Neural progenitor cell (in vitro differentiated cells): ENCODE results near the gene RGS8. TPM values are rescaled to one million over a fixed set of nuclear protein-coding genes. Genes with fewer than 3 reads are reported as not detected.

ENCODE experiments used
- DNase-seq: peaks from one replicate; pipeline ENCODE4 v3.0.0-alpha.2; 2016; ENCODE audit warnings: low spot score
- H2AFZ ChIP-seq: fragments of 200-600 bp; sonication (generic); replicated peaks from 2 replicates; pipeline ENCODE4 v1.6.1; 2016; ENCODE audit warnings: antibody characterized with exemption
- H3F3A ChIP-seq: fragments of 200-600 bp; sonication (generic); 2 replicates; pipeline ENCODE4 v1.6.1; 2016; ENCODE audit warnings: antibody characterized with exemption, low read depth
- H3K27ac ChIP-seq: fragments of 200-600 bp; sonication (generic); 2 replicates; pipeline ENCODE4 v1.5.1; 2016; ENCODE audit warnings: mild to moderate bottlenecking
- H3K27me3 ChIP-seq: fragments of 200-600 bp; sonication (generic); 2 replicates; pipeline ENCODE4 v1.6.1; 2016; ENCODE audit warnings: mild to moderate bottlenecking, moderate library complexity
- H3K36me3 ChIP-seq: fragments of 200-600 bp; sonication (generic); 2 replicates; pipeline ENCODE4 v1.5.1; 2016
- H3K4me1 ChIP-seq: fragments of 200-600 bp; sonication (generic); 2 replicates; pipeline ENCODE4 v1.6.1; 2016; ENCODE audit warnings: mixed run types
- H3K4me2 ChIP-seq: fragments of 200-600 bp; sonication (generic); 2 replicates; pipeline ENCODE4 v1.6.1; 2016
- H3K4me3 ChIP-seq: fragments of 200-600 bp; sonication (generic); 2 replicates; pipeline ENCODE4 v1.5.1; 2016
- H3K79me2 ChIP-seq: fragments of 200-600 bp; sonication (generic); 2 replicates; pipeline ENCODE4 v1.6.1; 2016; ENCODE audit warnings: low read depth
- H3K9ac ChIP-seq: fragments of 200-600 bp; sonication (generic); 2 replicates; pipeline ENCODE4 v1.6.1; 2016
- H3K9me3 ChIP-seq: fragments of 200-600 bp; sonication (generic); 2 replicates; pipeline ENCODE4 v1.5.1; 2016; ENCODE audit warnings: low read depth
- H4K20me1 ChIP-seq: fragments of 200-600 bp; sonication (generic); 2 replicates; pipeline ENCODE4 v1.6.1; 2016; ENCODE audit warnings: low read depth
- H3K27ac Mint-ChIP-seq: 3 replicates; pipeline ENCODE4 v1.8.0; 2021; ENCODE audit warnings: mixed read lengths
- H3K27me3 Mint-ChIP-seq: 2 replicates; pipeline ENCODE4 v1.8.0; 2022; ENCODE audit warnings: low read depth, mild to moderate bottlenecking, inconsistent platforms, moderate library complexity, mixed read lengths; ENCODE audit not compliant: insufficient read depth
- H3K36me3 Mint-ChIP-seq: 3 replicates; pipeline ENCODE4 v1.8.0; 2021; ENCODE audit warnings: mixed read lengths
- H3K4me1 Mint-ChIP-seq: 3 replicates; pipeline ENCODE4 v1.8.0; 2021; ENCODE audit warnings: mixed read lengths
- H3K4me3 Mint-ChIP-seq: 3 replicates; pipeline ENCODE4 v1.8.0; 2021; ENCODE audit warnings: mild to moderate bottlenecking, moderate library complexity, mixed read lengths
- H3K9me3 Mint-ChIP-seq: 3 replicates; pipeline ENCODE4 v1.8.0; 2020; ENCODE audit warnings: mixed read lengths
- CTCF ChIP-seq: fragments of 200-600 bp; sonication (generic); IDR thresholded peaks from 2 replicates; pipeline ENCODE4 v1.5.1; 2017; ENCODE audit warnings: antibody characterized with exemption, mild to moderate bottlenecking
- EZH2 ChIP-seq: fragments of 200-600 bp; sonication (generic); IDR thresholded peaks from 2 replicates; pipeline ENCODE4 v1.6.1; 2017; ENCODE audit warnings: antibody characterized with exemption, mild to moderate bottlenecking, moderate library complexity
- EZH2phosphoT487 ChIP-seq: fragments of 200-600 bp; sonication (generic); IDR thresholded peaks from 2 replicates; pipeline ENCODE4 v1.6.1; 2017; ENCODE audit warnings: antibody characterized with exemption
- total RNA-seq: library from RNA; depleted of rRNA; stranded (reverse); fragments of >200 nt; gene quantifications from 2 replicates; pipeline ENCODE4 v1.2.3, GENCODE V29; 2015; ENCODE audit warnings: low replicate concordance

The RGS8 gene
- total RNA-seq, 1 donor from 2014 or later = 0.99 TPM

DNA sequence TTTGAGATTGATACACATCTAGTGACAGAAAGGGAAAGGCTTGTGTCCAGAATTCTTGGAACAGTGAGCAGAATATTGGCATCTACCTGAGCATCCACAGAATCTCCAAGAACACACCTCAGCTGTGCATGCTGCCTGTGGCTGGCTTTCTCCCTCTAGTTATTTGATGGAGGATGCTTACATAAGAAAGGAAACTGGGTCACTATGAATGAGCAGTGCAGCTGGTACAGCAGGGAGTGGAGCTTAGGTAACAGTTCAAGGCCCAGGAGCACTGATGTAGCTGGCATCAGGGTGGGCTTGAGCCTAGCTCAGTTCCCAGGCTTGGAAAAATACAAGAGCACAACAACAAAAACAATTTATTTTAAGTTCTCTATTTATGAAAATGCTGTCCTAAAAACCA is 26.3 kb downstream of the RGS8 start:
- no peak for TF ChIP-seq EZH2
- TF ChIP-seq CTCF = no peak
- TF ChIP-seq EZH2phosphoT487 = no peak
- H3K27ac ChIP-seq = no peak overlapping the region
- H3F3A ChIP-seq = peaks cover 9% of the 10 kb centered on the region
- Mint-ChIP-seq H3K27me3 (no peaks in the 10 kb centered on the region), H3K9me3 (no peaks in the 10 kb centered on the region), H3K27ac (no peak overlapping the region), H3K36me3 (no peaks in the 10 kb centered on the region), H3K4me1 (peaks cover 26% of the 10 kb centered on the region), H3K4me3 (no peak overlapping the region)
- no peaks in the 10 kb centered on the region for H3K27me3 ChIP-seq
- no peak overlapping the region for H2AFZ ChIP-seq
- peaks cover 23% of the 10 kb centered on the region for H3K4me1 ChIP-seq
- H3K9ac ChIP-seq = no peak overlapping the region
- no peak overlapping the region for H3K4me2 ChIP-seq
- no peak overlapping the region for H3K4me3 ChIP-seq
- H4K20me1 ChIP-seq = no peaks in the 10 kb centered on the region
- no peaks in the 10 kb centered on the region for H3K36me3 ChIP-seq
- no peaks in the 10 kb centered on the region for H3K9me3 ChIP-seq
- no peaks in the 10 kb centered on the region for H3K79me2 ChIP-seq
- no peak for DNase-seq

DNA sequence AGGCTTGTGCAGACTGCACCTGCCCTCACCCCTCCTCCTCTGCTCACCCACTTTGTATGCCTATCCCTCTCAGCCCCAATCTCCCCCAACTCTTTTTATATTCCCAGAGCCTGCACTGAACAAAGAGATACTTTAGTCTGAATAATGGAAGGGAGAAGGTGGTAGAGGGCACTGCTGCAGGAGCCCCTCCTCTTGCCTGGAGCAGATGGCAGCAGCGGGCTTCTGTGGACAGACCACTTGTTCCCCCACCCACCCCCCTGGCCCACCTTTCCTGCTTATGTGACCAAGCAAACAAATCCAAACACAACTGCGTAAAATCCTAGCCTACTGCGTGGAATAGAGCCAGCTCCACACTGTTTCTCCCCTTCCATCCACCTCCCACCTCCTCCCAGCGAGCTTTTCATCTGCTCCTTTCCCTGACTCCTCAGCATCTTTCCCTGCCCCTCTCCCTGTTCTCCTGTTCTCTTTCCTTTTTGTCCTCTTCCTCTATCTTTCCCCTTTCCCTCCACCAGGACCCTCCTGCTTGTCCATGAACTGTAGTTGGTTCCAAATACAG is 27.5 kb downstream of the RGS8 start:
- no peaks in the 10 kb centered on the region for H3K9me3 Mint-ChIP-seq
- H3K4me3 Mint-ChIP-seq = no peak overlapping the region
- Histone ChIP-seq H4K20me1 (no peaks in the 10 kb centered on the region), H3K27me3 (no peaks in the 10 kb centered on the region), H3F3A (no peaks in the 10 kb centered on the region), H3K9me3 (no peaks in the 10 kb centered on the region), H3K4me3 (no peak overlapping the region), H3K4me1 (peaks cover 11% of the 10 kb centered on the region), H3K79me2 (no peaks in the 10 kb centered on the region), H3K27ac (no peak overlapping the region), H3K36me3 (no peaks in the 10 kb centered on the region), H3K4me2 (no peak overlapping the region), H3K9ac (no peak overlapping the region), H2AFZ (peak overlapping the region; percentile 79)
- DNase-seq = no peak
- H3K27ac Mint-ChIP-seq = no peak overlapping the region
- H3K27me3 Mint-ChIP-seq = no peaks in the 10 kb centered on the region
- H3K36me3 Mint-ChIP-seq = no peaks in the 10 kb centered on the region
- peaks cover 15% of the 10 kb centered on the region for H3K4me1 Mint-ChIP-seq
- TF ChIP-seq EZH2phosphoT487 (no peak), EZH2 (no peak), CTCF (no peak)

GRCh38 chr1:182653986-182654385 is 30.4 kb downstream of the RGS8 start:
- Histone ChIP-seq H3K9ac (no peak overlapping the region), H3K4me1 (peaks cover 9% of the 10 kb centered on the region), H3K4me2 (no peak overlapping the region), H4K20me1 (no peaks in the 10 kb centered on the region), H3K9me3 (no peaks in the 10 kb centered on the region), H3K79me2 (no peaks in the 10 kb centered on the region), H3F3A (no peaks in the 10 kb centered on the region), H3K4me3 (no peak overlapping the region), H3K36me3 (no peaks in the 10 kb centered on the region), H3K27me3 (no peaks in the 10 kb centered on the region), H3K27ac (no peak overlapping the region), H2AFZ (no peak overlapping the region)
- H3K27me3 Mint-ChIP-seq = no peaks in the 10 kb centered on the region
- H3K9me3 Mint-ChIP-seq = no peaks in the 10 kb centered on the region
- DNase-seq = no peak
- H3K4me1 Mint-ChIP-seq = peaks cover 4% of the 10 kb centered on the region
- no peak overlapping the region for H3K27ac Mint-ChIP-seq
- H3K36me3 Mint-ChIP-seq = no peaks in the 10 kb centered on the region
- H3K4me3 Mint-ChIP-seq = no peak overlapping the region
- TF ChIP-seq EZH2 (no peak), EZH2phosphoT487 (no peak), CTCF (no peak)
